ENCODE measurements around the gene PARD3. TPM values are rescaled to one million over a fixed set of nuclear protein-coding genes. Genes with fewer than 3 reads are reported as not detected.
"Not testable (repeated sequence)": the region's sequence is repeated elsewhere in the genome, so short reads cannot be mapped to it uniquely, and the experiment has no call there.

The PARD3 gene
- total and polyA plus RNA-seq, 10 of the 15 experiments (the other 5 are each of a cell fraction or from before 2014, with no cell fraction given) = 2.6 to 43.1 (median 13.9) TPM

DNA sequence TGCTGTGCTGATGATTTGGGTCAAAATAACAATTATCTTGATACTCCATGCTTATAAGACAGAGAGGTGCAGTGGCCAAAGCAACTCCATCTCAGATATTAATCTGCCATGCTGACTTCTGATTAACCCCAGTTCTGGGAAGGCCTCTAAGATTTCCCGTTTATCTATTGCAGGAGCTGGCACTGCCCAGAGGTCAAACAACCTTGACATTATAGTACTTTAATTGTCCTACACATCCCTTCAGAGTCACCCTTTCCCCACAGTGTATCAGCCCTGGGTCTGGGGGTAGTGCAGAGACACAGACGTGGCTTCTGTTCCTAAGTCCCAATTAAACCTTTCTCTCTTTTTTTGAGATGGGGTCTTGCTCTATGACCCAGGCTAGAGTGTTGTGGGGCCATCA, 63.8 kb downstream of the PARD3 start (continued):
- TF ChIP-seq MEF2B (IDR thresholded peaks at IDR 0.05; ENCODE audit: partially characterized antibody, poor library complexity, severe bottlenecking) = no peak
- TF ChIP-seq, protein P1, sequence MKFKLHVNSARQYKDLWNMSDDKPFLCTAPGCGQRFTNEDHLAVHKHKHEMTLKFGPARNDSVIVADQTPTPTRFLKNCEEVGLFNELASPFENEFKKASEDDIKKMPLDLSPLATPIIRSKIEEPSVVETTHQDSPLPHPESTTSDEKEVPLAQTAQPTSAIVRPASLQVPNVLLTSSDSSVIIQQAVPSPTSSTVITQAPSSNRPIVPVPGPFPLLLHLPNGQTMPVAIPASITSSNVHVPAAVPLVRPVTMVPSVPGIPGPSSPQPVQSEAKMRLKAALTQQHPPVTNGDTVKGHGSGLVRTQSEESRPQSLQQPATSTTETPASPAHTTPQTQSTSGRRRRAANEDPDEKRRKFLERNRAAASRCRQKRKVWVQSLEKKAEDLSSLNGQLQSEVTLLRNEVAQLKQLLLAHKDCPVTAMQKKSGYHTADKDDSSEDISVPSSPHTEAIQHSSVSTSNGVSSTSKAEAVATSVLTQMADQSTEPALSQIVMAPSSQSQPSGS (IDR thresholded peaks at IDR 0.05; ENCODE audit: low read length) = no peak
- TF ChIP-seq NR2C1 (IDR thresholded peaks at IDR 0.05) = no peak
- no peak for TF ChIP-seq JUND (IDR thresholded peaks at IDR 0.05; ENCODE audit: low read depth, low read length)
- no peak for TF ChIP-seq SMC3 (IDR thresholded peaks at IDR 0.05; ENCODE audit: borderline replicate concordance, low read length)
- no peak for TF ChIP-seq GABPA (IDR thresholded peaks at IDR 0.05; ENCODE audit: low read depth)
- TF ChIP-seq ZNF384 (IDR thresholded peaks at IDR 0.05; ENCODE audit: borderline replicate concordance, low read depth, low read length) = no peak
- no peak for TF ChIP-seq KAT2A (conservative IDR thresholded peaks at IDR 0.05; ENCODE audit: control insufficient read depth, low read depth, low read length)
- no peak for TF ChIP-seq FOXM1 (IDR thresholded peaks at IDR 0.05; ENCODE audit: low read depth, low read length)
- no peak for TF ChIP-seq SMARCA5 (IDR thresholded peaks at IDR 0.05)
- TF ChIP-seq MYB (IDR thresholded peaks at IDR 0.05; ENCODE audit: borderline replicate concordance, low read depth, low read length) = no peak

DNA sequence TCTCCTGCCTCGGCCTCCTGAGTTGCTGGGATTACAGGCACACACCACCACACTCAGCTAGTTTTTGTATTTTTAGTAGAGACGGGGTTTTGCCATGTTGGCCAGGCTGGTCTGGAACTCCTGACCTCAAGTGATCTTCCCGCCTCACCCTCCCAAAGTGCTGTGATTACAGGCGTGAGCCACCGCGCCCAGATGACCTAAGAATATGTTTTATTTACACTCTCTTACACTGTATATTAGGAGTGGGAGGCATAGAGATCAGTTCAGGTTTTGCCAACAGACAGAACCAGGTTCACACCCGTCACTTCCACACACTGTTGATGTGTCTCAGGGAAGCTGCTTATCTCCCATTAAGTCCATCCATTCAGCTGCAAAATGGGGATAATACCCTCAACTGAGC, 64.3 kb downstream of the PARD3 start:
- 64% methylated on average over 7 of the region's 7 CpGs for WGBS (ENCODE audit: insufficient coverage, insufficient replicate concordance, low lambda C conversion rate, missing lambda C conversion rate)
- H3K36me3 ChIP-seq (ENCODE audit: control insufficient read depth in 2 of 2, insufficient read depth in 2 of 2, low read length in 1 of 2); H3K27ac ChIP-seq (ENCODE audit: control insufficient read depth, insufficient read depth); H3K4me1 ChIP-seq (ENCODE audit: control insufficient read depth, insufficient read depth, low read length); DNase-seq (ENCODE audit: low read depth, low spot score); H2AFZ ChIP-seq (ENCODE audit: control insufficient read depth, low read depth, low read length); BruUV-seq (replicated peaks); H3K79me2 ChIP-seq (ENCODE audit: control insufficient read depth, insufficient read depth, low read length); H3K9ac ChIP-seq (ENCODE audit: control insufficient read depth, insufficient read depth, low read length); ATAC-seq; FAIRE-seq; H4K20me1 ChIP-seq (ENCODE audit: control insufficient read depth, insufficient read depth); H3K9me3 ChIP-seq (replicated peaks; ENCODE audit: control insufficient read depth, insufficient read depth, low read length); intact Hi-C loops (cut with micrococcal nuclease; ENCODE audit: unreplicated experiment); H3K4me2 ChIP-seq (ENCODE audit: control insufficient read depth, insufficient read depth); in situ Hi-C loops (cut with MboI); H3K4me3 ChIP-seq; H3K27me3 ChIP-seq (replicated peaks in 1 of 2; ENCODE audit: control insufficient read depth in 2 of 2, insufficient read depth in 2 of 2, low read length in 1 of 2): not testable (repeated sequence)
- SMC1A ChIA-PET (ENCODE audit: uncharacterized antibody, unreplicated experiment) = interaction anchor here (1.0 to 7.5 kb wide), 9 partner anchors 11 to 59 kb away, joined by 3 to 56 read pairs (median 39); no protein-coding TSS in a partner anchor
- POLR2A ChIA-PET = interaction anchor here (0.7 to 2.6 kb wide), 6 partner anchors 10 to 444 kb away, joined by 3 to 13 read pairs (median 3); no protein-coding TSS in a partner anchor
- RAD21 ChIA-PET (ENCODE audit: unreplicated experiment) = interaction anchor here (0.7 to 3.2 kb wide), 4 partner anchors 10 to 95 kb away, joined by 3 to 17 read pairs (median 10); no protein-coding TSS in a partner anchor
- CTCF ChIA-PET = interaction anchor here (1.0 to 7.6 kb wide), 4 partner anchors 12 to 63 kb away, joined by 3 to 90 read pairs (median 16); no protein-coding TSS in a partner anchor

Measured in GM12878 (cell line).